Measurements from ENCODE around the gene DMRTA2. TPM values are rescaled to one million over a fixed set of nuclear protein-coding genes. Genes with fewer than 3 reads are reported as not detected.
A peak's percentile ranks its signal among the peaks of the same experiment; 100 is the strongest.

The DMRTA2 gene
- total and polyA plus RNA-seq, 2 donors from 2014 or later, result not detected

GRCh38 chr1:50369008-50369634 lies 54.1 kb downstream of the DMRTA2 start:
- H3K4me1 ChIP-seq (ENCODE audit: control insufficient read depth in 2 of 3, insufficient read depth in 2 of 3, low read depth in 1 of 3, low read length in 3 of 3), result peaks cover 0 to 2% (median 0%) of the 10 kb centered on the region in 3 donors
- H3K9ac ChIP-seq (ENCODE audit: low read length in 3 of 3), result no peak overlapping the region
- H3K9me3 ChIP-seq (ENCODE audit: control insufficient read depth in 2 of 3, insufficient read depth in 1 of 3, low read length in 3 of 3), result peaks cover 0 to 3% (median 0%) of the 10 kb centered on the region in 3 donors
- H3K27me3 ChIP-seq (ENCODE audit: control insufficient read depth, insufficient read depth, low read length), result peaks cover 5% of the 10 kb centered on the region
- no peak overlapping the region for H3K27ac ChIP-seq (ENCODE audit: low read depth in 2 of 2, low read length in 2 of 2)
- H3K36me3 ChIP-seq (ENCODE audit: control insufficient read depth in 2 of 3, insufficient read depth in 3 of 3, low read length in 3 of 3), result no peaks in the 10 kb centered on the region
- no peak for FAIRE-seq
- DNase-seq, result no peak
- H3K4me3 ChIP-seq (ENCODE audit: low read length in 3 of 3), result no peak overlapping the region
- intact Hi-C loops (cut with DNase I), result no loop called here
- TF ChIP-seq CTCF (IDR thresholded peaks at IDR 0.05; ENCODE audit: borderline replicate concordance, extremely low read depth, insufficient read depth), result no peak

- FAIRE-seq, result no peak
- peaks cover 0 to 3% (median 0%) of the 10 kb centered on the region in 3 donors for H3K9me3 ChIP-seq (ENCODE audit: control insufficient read depth in 2 of 3, insufficient read depth in 1 of 3, low read length in 3 of 3)
- intact Hi-C loops (cut with DNase I), result no loop called here
These were observed 54.9 kb downstream of the DMRTA2 start for GRCh38 chr1:50368179-50369007.

More at GRCh38 chr1:50368179-50369007, 54.9 kb downstream of the DMRTA2 start:
- peak; percentile 59 for TF ChIP-seq CTCF (IDR thresholded peaks at IDR 0.05; ENCODE audit: borderline replicate concordance, extremely low read depth, insufficient read depth)
- DNase-seq, result peak in 4 of 5 donors; percentile 50 to 76 (median 58)
- H3K27me3 ChIP-seq (ENCODE audit: control insufficient read depth, insufficient read depth, low read length), result peaks cover 5% of the 10 kb centered on the region
- no peak overlapping the region for H3K27ac ChIP-seq (ENCODE audit: low read depth in 2 of 2, low read length in 2 of 2)
- H3K4me1 ChIP-seq (ENCODE audit: control insufficient read depth in 2 of 3, insufficient read depth in 2 of 3, low read depth in 1 of 3, low read length in 3 of 3), result peaks cover 0 to 2% (median 0%) of the 10 kb centered on the region in 3 donors
- no peaks in the 10 kb centered on the region for H3K36me3 ChIP-seq (ENCODE audit: control insufficient read depth in 2 of 3, insufficient read depth in 3 of 3, low read length in 3 of 3)
- no peak overlapping the region for H3K9ac ChIP-seq (ENCODE audit: low read length in 3 of 3)
- no peak overlapping the region for H3K4me3 ChIP-seq (ENCODE audit: low read length in 3 of 3)

Measured in kidney (tissue), 14 donors.